RWPE1 (cell line): Measurements from ENCODE around the gene TUSC2.

Experiments used
- CTCF ChIA-PET: fragments of 350-600 bp; sonication (Branson Sonifier 250); formaldehyde crosslinking; extraction: SDS; loops from one replicate; lab custom pipeline; 2021; lab: Yijun Ruan, JAX
- POLR2A ChIA-PET: fragments of 400-600 bp; formaldehyde crosslinking; extraction: SDS; loops from one replicate; lab custom pipeline; 2020; ENCODE audit warnings: antibody characterized with exemption; ENCODE audit not compliant: low non-redundant PET; lab: Yijun Ruan, JAX
- DNase-seq: peaks from one replicate; pipeline ENCODE4 v3.0.0; 2012; ENCODE audit warnings: low spot score
- H3K27ac ChIP-seq: fragments of 450-650 bp; 2 replicates; pipeline ENCODE4 v1.5.1; 2017
- CTCF ChIP-seq: fragments of 450-650 bp; conservative IDR thresholded peaks from 2 replicates; pipeline ENCODE4 v1.5.1; 2017; ENCODE audit warnings: low read depth, mild to moderate bottlenecking

TUSC2 gene

GRCh38 chr3:50297896-50298725 lies 29.9 kb downstream of the TUSC2 start:
- ChIA-PET POLR2A (interaction anchor here (0.6 kb wide), 1 partner anchor 8 kb away, joined by 7 read pairs; no protein-coding TSS in a partner anchor), CTCF (interaction anchor here (0.6 kb wide), 2 partner anchors 35 to 133 kb away, joined by 4 to 6 read pairs; no protein-coding TSS in a partner anchor)
- no peak for TF ChIP-seq CTCF
- H3K27ac ChIP-seq, result peak overlapping the region; percentile 93
- no peak for DNase-seq

GRCh38 chr3:50297384-50297775 lies 30.6 kb downstream of the TUSC2 start:
- ChIA-PET POLR2A (no interaction called here), CTCF (no interaction called here)
- peak overlapping the region; percentile 93 for H3K27ac ChIP-seq
- no peak for DNase-seq
- no peak for TF ChIP-seq CTCF

GRCh38 chr3:50296721-50297383 lies 31.2 kb downstream of the TUSC2 start:
- TF ChIP-seq CTCF, result no peak
- CTCF ChIA-PET, result no interaction called here
- DNase-seq, result no peak
- POLR2A ChIA-PET, result no interaction called here
- H3K27ac ChIP-seq, result peak overlapping the region; percentile 93

GRCh38 chr3:50295553-50296431 lies 32.2 kb downstream of the TUSC2 start:
- no peak for DNase-seq
- ChIA-PET POLR2A (no interaction called here), CTCF (interaction anchor here (1.5 kb wide), 1 partner anchor 28 kb away, joined by 3 read pairs; no protein-coding TSS in a partner anchor)
- no peak for TF ChIP-seq CTCF
- peak overlapping the region; percentile 93 for H3K27ac ChIP-seq

GRCh38 chr3:50294492-50295403 lies 33.3 kb downstream of the TUSC2 start:
- POLR2A ChIA-PET, result interaction anchor here (0.5 kb wide), 1 partner anchor 34 kb away, joined by 3 read pairs; no protein-coding TSS in a partner anchor
- peak overlapping the region; percentile 93 for H3K27ac ChIP-seq

More at GRCh38 chr3:50294492-50295403, 33.3 kb downstream of the TUSC2 start:
- CTCF ChIA-PET, result interaction anchor here (1.5 kb wide), 1 partner anchor 29 kb away, joined by 3 read pairs; no protein-coding TSS in a partner anchor
- TF ChIP-seq CTCF, result no peak
- DNase-seq, result no peak
